ENCODE data around the gene H2AZ1.
"Not testable (repeated sequence)": the region's sequence is repeated elsewhere in the genome, so short reads cannot be mapped to it uniquely, and the experiment has no call there.

Gene H2AZ1

DNA sequence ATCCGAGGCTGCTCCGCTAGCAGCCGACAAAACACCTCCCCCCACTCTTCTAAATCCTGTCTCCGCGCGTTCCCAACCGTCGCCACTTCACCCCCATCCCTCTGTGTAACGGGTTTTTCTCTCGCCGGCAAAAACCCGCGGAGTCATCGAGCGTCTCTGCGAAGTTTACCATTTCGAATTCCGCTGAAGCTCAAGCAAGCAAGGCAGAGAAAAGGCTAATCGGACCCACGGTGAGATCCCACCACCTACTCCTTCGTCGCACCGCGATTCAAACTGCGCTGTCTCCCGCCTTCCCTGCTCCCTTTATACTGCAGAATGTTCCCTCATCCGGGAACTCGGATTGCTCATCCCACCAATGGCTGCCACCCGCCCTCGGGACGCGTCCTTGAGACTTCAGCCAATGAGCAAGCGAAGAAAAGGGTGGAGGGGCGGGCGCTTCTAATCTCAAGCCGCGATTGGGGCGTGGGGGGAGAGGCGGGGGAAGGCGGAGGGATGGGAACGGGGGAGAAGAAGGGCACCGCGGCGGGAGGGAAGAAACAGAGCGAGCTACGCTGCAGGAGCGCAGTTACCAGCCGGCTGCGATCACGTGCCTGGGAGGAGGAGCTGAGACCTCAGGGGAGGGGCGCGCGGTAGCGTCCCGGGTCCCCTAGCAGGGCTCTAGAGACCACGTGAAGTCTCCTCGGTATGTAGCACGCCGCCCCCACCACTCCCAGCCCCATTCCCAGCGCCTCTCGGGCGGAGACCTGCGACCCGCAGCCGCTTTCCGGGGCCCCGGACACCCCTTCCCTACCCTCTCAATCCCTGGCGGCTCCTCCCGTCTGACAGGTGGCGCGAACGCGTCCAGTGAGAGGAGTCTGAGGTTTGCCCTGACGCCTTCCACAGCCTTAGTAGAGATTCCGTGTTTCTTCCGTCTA is at the start of gene H2AZ1:
Gene H2AZ1, minus strand, starts transcription at position 277 of the 914 bp plus-strand sequence. Its CDS starts 105 bp downstream, at position 172.
- peak; percentile 99 for DNase-seq

DNA sequence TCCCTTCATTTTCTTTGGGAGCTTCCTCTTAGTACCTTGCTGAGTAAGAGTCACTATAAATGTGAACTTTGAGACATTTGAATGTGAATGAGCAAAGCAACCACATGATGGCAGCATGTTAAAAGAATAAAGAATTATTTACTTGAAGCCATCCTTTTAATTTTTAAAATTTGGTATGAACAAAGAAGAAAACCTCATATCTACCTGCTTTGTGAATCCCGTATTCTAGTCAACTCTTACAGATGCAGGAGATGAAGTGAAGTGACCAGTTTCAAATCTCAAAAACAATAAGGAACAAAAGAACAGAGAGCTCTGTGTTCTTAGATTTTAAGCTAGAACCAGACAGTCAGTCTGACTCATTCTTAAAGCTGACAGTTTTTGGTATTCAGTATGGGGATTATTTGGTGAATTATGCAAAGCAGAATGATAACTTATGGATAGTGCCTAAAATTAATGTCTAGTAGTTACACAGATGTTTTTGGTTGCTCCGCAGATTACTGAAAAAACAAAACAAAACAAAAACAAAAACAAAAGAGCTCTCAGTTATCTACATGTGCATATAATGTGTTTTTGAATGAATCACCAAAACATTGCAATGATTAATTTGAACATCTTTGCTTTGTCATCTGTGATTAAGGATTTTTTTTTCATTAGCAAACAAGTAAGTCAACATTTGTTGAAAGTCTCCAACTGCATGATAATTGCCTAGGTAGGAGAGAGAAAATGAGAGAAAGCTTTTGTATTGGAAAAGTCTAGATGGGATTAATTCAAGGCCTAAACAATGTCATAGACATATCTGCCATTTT is 48.2 kb upstream of the H2AZ1 start:
- DNase-seq: peak; percentile 33

DNA sequence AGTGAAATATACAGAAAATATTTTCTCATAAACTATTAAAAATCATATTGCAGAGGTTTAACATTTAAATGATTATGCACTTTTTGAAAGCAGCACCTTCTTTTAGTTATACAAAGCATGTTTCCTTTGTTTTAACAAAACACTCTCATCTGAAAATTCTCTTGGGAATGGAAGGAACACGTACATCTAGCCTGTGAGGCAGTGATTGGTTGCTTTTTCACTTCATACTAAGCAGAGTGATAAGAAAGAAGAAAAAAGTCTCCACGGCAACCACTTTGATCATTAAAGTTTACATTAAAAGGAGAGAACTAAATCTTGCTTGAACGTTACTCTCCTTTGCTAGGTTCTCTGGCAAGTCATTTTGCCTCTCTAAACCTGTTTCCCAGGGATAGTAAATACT is 41.7 kb upstream of the H2AZ1 start:
- DNase-seq: no peak

DNA sequence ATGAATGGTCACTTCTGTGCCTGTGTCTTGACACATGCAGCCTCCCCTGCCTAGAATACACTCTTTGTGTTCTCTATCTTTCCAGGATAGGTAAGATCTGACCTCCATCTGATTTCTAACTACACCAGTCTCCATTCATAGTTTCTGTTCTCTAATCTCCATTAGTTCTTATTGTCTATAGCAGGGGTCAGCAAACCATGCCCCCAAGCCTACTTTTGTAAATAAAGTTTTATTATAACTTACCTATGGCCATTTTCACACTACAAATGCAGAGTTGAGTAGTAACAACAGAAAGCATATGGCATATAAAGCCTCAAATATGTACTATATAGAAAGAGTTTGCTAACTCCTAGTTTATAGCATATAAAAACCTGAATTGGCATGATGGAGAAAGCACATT is 37.6 kb upstream of the H2AZ1 start:
- no peak for DNase-seq

DNA sequence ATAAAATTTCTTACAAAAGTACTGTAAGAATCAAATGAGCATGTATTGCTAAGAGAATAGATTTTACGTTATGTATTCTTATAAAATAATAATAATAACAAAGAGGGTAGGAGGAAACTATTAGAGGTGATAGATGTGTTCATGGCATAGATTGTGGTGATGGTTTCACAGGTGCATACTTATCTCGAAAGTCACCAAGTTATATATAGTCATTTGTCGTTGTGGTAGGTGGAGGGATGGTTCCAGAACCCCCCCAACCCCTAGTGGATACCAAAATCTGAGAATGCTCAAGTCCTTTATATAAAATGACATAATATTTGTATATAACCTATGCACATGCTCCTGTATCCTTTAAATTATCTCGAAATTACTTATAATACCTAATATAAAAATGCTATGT is 36.7 kb upstream of the H2AZ1 start:
- DNase-seq: no peak

DNA sequence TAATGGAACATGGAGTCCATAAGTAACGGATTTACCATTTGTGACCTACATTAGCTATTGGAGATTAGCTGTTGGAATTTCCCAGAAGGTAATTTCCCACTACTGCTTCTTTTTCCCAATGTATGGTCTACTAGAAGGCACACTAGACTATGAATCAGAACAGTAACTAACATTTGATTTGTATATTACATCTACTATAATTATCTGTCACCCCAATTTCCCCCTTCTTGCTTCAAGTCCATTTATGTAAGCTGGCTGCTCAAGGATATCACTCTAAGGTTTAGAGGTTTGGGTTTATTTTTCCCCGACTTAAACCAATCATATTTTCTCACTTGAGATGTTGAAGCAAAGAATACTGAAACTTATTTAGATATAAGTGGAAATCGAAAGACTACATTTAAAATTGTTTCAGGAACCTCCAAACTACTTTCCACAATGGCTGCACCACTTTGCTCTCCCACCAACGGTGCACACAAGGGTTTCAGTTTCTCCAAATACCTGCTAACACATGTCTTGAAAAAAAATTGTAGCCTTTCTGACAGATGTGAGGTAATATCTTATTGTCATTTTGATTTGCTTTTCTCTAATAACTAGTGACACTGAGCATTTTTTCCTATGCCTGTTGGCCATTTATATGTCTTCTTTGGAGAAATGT is 33.3 kb upstream of the H2AZ1 start:
- DNase-seq: no peak

DNA sequence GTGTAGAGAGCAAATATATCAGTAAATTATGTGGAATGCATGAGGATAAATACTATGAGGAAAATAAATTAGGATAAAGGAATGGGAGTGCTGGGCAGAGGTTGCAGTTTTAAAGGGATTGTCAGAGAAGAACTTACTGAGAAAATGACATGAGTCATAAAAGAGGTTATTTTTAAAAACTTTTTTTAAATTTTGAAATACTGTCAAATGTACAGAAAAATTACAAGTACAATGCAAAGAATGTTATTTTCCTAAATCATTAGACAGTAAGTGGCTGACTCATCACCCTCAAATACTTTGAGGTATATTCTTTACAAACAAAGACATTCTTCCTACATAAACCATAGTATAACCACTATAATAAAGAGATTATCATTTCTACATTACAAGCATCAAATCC is 29.8 kb upstream of the H2AZ1 start:
- DNase-seq: peak; percentile 86

DNA sequence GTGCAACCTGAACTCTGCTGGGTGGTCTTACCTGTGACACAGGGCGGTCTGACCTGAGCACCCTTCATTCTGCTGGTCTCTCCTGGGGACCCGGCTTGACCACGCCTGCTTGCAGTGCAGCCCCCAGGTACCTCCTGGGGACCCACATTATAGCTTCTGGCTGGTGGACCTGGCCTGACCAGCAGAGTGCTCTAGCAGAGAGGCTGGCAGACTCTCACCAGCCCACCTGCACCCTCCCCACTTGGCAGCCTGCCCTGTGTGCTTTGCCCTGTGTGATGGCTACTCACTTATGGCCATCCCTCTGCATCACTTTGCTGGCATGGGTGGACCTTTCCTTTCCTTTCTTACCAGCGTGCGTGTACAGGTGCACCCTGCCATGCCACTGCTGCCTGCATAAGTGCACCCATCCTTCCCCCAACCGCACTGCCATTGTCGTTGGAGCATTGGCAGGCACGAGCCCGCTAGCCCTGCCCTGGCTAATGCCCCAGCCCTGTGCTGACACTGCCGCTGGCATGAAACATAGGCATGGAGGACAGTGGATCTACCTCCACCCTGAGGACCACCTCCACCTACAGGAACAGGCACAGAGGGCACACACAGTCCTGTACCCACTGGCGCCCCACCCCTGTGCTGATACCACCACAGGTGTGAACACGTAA is 21.5 kb upstream of the H2AZ1 start:
- DNase-seq: no peak

DNA sequence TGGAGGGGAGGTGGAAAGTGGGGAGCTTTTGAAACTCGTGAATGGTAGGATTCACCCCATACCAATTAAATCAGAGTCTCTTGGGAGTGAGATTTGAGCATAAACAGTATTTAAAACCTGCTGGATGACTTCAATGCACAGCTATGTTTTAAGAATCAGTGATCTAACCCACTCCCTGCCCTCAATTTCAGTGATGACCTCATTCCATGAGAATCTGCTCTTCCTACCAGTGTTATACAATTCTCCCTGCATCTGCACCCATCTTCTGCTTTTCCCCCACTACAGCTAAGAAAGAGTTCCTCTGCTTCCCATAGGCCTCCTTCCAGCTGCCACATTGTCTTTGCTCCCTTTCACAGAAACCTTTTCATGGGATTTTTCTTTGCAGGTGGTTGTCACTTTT is 18.3 kb upstream of the H2AZ1 start:
- peak; percentile 87 for DNase-seq

DNA sequence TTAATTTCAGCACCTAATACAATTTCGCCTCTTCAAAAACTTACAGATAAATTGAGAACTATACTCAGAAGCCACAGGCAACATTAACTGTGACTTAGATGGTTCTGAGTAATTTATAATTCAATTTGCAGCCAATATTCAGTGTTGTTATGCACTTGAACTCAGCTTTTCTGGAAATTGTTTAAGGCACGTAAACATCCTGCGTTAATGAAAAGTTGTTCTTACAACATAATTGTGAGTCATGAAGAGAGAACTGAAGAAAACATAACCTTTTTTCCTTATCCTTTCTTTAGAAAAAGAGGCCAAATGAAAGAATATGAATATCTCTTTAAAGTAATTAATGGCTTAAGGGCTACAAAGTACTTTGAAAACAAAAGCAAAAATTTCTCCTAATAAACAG is 16.6 kb upstream of the H2AZ1 start:
- no peak for DNase-seq

DNA sequence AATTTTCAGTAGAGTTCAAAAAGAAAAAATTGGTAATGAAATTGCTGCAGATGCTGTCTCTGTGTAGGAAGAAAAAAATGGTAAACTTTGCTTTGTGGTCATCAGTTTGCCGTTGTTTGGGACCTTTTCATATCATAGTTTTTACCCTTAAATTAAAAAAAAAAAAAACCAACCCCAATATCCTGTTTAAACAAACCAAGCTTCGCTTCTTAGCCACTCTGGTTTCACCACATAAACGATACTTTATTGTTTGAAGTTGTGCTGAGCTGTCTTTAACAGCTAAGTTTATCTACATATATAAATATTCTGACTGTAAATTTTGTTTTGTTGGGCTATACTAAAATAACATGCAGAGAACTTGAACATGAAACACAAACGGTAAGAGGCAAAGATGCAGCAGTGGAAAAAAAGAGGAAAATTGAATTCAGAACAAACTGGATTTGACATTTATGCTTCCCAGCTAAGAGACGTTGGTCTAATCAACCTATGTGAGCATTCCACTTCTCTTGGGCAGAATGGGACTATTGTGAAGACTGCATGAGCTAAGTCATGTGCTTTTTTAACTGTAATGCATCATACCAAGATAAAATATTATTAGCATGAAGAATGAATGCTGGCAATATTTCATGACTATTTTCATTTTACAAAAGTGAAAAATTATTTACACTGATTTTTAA is 15.7 kb upstream of the H2AZ1 start:
- DNase-seq: no peak

DNA sequence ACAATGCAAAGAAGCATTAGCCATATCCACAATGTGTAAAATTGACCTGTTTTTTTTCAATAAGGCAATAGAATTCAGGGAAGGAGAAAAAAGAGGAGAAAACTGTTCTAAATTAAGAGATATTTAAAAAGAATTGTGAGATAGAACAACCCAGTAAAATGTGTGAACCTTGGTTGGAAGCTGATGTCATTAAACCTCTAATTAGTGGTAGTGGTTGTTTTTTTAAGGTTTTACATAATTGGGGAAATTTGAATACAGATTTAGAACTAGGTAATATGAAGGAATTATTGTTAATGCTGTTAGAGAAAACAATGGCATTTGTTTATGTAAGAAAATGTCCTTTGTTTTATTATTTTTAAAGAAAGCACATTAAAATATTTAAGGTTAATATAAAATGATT is 15.1 kb upstream of the H2AZ1 start:
- no peak for DNase-seq

DNA sequence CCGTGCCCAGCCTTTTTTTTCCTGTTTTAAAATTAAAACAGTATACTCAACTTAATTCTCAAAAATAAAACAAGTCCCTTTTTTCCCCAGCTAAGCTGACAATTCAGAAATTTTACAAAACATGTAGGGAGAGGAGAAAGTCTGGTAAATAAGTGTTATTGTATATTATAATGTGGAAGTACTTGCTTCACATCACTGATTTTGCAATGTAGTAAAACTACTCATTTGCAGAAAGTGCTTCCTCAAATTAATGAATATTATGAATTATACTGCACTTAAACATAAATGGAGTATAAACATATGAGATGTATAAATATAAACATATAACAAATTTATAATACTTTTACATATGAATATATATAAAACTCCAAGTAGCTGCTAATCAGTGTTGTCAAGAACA is 11.6 kb upstream of the H2AZ1 start:
- no peak for DNase-seq

DNA sequence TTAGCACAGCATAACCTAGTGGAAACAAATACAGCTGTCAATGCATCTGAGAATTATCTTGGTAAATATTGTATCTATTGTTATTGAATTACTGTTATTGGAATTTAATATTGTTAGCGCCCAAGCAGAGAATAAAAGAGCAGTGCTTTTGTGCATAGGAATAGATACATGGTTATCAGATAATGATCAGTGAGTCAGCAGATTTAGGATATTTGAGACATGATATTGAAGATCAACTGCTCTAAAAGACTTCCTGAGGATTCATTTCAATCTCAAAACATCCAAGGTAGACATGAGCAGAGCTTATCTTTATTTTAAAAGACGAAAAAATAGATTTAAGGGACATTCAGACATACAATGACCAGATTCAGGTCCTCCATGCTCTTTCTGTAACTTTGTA is 10.6 kb upstream of the H2AZ1 start:
- DNase-seq: no peak

DNA sequence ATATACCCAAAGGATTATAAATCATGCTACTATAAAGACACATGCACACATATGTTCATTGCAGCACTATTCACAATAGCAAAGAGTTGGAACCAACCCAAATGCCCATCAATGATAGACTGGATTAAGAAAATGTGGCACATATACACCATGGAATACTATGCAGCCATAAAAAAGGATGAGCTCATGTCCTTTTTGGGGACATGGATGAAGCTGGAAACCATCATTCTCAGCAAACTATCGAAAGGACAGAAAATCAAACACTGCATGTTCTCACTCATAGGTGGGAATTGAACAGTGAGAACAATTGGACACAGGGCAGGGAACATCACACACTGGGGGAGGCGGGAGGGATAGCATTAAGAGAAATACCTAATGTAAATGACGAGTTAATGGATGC is 8.1 kb upstream of the H2AZ1 start:
- not testable (repeated sequence) for DNase-seq

DNA sequence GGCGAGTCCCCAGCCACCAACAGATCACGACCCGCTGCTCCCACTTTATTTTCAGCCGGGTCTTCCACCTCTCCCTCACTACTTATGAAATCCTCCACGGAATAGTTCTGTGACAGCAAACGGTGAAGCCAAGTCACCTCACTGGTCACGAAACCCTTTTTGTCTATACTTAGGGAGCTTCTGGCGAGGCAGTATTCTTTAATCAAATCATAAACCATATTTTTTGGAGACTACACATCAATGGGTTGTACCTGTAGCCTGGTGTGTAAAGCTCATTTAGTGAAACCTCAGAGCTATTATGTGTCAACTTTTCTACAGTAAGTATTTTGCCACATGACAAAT is 809 bp upstream of the H2AZ1 start:
- no peak for DNase-seq

DNA sequence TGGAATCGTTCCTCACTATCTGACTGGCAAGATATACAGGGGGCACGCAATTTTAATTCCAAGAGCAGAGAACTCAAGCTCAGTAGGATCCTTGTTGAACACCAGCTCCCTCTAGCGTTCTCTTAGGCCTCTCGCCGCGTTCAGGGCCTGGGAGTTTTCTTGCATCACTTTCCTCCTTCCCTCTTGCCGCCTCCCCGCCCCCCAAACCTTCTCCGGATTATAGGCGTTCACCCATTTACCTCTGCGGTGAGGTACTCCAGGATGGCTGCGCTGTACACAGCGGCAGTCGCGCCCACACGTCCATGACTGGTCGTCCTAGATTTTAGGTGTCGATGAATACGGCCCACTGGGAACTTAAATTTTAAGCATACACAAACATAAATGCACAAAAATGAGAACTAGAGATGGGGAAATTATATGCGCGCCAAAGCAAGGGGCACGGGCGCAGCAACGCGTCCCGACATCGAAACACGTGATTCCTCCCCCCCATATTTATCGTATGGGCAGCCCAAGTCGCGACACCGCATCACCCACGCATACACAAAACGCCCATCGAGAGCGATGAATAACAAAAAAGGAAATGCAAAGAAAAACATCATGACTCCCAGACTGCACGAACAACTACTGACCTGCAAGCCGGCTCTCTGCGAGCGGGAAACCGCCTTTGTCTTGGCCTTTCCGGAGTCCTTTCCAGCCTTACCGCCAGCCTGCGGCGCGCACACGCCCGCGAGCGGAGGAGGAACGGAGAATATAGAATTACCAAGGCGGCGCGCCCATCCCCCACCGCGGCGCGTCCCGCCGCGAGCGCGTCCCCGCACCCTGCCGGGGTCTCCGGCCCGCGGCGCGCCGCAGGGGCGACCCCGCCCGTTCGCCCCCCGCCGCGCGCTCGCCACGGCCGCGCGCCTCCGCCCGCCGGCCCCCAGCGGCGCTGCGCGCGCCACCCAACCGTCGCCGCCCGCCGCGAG is 759 bp downstream of the H2AZ1 start:
- DNase-seq: peak; percentile 96

DNA sequence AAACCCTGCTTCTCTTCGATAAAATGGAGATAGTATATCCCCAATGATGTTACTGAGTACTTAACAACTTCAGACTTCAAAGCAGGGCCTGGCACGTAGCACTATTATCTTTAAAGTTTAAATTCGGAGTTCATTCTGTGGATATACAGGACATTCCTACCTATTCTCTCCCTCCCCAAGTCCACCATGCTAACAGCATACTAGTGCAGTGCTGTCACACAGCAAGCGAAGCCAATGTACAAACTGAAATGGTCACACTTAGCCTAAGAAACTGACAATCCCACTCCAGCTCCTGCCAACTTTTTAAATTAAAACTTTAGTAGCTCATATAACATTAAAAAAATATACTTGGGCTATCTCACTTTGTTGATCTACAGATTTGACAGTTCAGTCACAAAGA is 2.5 kb downstream of the H2AZ1 start:
- DNase-seq: no peak

DNA sequence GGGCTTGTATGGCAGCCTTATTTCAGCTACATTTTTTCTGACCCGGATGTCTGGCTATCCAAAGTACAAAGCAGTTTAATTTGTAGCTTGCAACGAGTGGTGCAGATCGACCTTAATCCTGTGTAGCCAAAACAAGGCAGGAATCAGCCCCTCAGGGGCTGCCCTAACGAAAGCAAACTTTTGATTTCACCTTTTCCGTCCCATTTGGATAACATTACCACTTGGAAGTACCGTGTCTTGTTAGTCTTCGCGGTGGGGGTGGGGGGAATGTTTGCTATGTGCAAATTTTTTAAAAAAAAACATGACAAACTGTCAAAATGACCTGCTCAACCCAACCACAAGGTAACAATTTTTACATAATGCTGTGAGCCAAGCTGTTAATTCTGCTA is 2.9 kb downstream of the H2AZ1 start:
- peak; percentile 40 for DNase-seq

DNA sequence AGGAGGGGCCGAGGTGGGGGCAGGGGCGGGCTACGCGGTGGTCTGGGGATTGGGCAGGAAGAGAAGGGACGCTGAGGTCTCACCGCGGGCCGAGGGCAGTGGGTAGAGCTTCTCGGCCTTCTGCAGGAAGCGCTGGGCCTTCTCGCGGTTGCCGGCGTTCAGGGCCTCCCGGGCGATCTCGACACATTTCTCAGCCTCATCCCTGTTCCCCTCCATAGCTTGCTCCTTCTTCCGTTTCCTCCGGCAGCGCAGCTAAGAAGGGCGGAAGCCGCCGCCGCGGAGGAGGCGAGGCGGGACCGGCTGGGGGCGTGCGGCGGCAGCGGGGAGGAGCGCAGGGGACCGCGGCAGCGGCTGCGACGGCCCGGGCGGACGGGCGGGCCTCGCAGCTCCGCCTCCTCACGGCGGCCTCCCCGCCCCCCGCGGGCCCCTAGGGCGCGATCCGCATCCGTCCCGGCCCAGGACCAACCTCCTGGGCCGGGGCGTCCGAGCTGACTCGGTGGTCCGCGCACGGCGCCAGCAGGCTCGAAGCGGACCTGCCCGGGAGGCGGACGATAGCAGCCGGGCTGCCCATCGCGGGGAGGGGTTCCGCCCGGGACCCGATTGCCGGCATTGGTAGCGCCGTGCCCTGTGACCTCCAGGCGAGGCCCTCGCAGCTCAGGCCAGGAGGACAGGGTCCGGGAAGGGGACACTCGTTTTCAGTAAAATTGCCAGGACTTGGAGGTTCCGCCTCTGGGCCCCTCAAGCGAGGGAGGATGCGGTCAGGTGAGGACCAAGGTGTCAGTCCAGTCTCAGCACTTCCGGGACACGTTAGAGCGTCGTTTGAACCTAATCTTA is 3.5 kb downstream of the H2AZ1 start, which contains the start of gene DNAJB14:
Gene DNAJB14, minus strand, starts transcription at position 263 of the 834 bp plus-strand sequence. Its CDS starts 47 bp downstream, at position 216.
- DNase-seq: peak; percentile 86

Data from fibroblast of skin of right biceps (primary cell).